ENCODE measurements around the gene HIF3A. TPM values are rescaled to one million over a fixed set of nuclear protein-coding genes. Genes with fewer than 3 reads are reported as not detected.

HIF3A gene
- total RNA-seq, 1 donor from 2014 or later, result 12.6 TPM

DNA sequence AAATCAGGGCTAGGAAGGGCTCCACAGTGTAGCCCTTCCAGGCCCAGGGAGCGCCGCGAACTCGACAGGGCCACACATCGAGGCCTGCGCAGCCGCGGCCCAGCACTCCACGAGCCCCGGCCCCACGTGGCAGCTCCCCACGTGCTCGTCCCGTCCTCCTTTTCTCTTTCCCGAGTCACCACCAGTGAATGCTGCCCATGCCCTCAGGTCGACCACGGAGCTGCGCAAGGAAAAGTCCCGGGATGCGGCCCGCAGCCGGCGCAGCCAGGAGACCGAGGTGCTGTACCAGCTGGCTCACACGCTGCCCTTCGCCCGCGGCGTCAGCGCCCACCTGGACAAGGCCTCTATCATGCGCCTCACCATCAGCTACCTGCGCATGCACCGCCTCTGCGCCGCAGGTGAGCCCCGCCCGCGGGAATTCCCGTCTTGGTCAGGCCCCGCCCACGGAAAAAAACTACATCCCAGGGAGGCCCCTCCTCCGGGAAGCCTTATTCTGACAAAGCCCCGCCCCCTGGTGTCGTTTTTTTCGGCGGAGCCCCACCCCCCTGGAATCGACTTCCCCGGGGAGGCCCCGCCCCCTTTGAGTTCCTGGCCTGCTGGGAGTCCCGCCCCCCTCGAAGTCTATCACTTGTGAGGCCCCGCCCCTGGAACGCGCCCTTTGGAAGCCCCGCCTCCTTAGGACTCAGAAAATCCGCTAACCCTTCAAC lies 7.0 kb downstream of the HIF3A start:
- H3K27me3 ChIP-seq (ENCODE audit: insufficient read depth, low read length), result no peaks in the 10 kb centered on the region
- no peaks in the 10 kb centered on the region for H3K36me3 ChIP-seq (ENCODE audit: insufficient read depth, low read length)
- FAIRE-seq (no peak), DNase-seq (ENCODE audit: low read depth) (no peak)
- Mint-ChIP-seq H3K36me3 (ENCODE audit: low read depth, unreplicated experiment) (peaks cover 30% of the 10 kb centered on the region), H3K27me3 (ENCODE audit: low read depth, unreplicated experiment) (no peaks in the 10 kb centered on the region), H3K9me3 (ENCODE audit: unreplicated experiment) (peaks cover 25% of the 10 kb centered on the region), H3K4me3 (ENCODE audit: unreplicated experiment) (no peak overlapping the region), H3K27ac (ENCODE audit: unreplicated experiment) (no peak overlapping the region), H3K4me1 (ENCODE audit: low read depth, unreplicated experiment) (peaks cover 18% of the 10 kb centered on the region)
- H3K4me1 ChIP-seq (ENCODE audit: insufficient read depth, low read length), result peaks cover 11% of the 10 kb centered on the region
- peak overlapping the region; percentile 56 for H2AFZ ChIP-seq (ENCODE audit: low read depth, low read length)
- TF ChIP-seq, protein P1, sequence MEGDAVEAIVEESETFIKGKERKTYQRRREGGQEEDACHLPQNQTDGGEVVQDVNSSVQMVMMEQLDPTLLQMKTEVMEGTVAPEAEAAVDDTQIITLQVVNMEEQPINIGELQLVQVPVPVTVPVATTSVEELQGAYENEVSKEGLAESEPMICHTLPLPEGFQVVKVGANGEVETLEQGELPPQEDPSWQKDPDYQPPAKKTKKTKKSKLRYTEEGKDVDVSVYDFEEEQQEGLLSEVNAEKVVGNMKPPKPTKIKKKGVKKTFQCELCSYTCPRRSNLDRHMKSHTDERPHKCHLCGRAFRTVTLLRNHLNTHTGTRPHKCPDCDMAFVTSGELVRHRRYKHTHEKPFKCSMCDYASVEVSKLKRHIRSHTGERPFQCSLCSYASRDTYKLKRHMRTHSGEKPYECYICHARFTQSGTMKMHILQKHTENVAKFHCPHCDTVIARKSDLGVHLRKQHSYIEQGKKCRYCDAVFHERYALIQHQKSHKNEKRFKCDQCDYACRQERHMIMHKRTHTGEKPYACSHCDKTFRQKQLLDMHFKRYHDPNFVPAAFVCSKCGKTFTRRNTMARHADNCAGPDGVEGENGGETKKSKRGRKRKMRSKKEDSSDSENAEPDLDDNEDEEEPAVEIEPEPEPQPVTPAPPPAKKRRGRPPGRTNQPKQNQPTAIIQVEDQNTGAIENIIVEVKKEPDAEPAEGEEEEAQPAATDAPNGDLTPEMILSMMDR (IDR thresholded peaks at IDR 0.05; ENCODE audit: insufficient read depth, low read depth, low read length), result no peak
- TF ChIP-seq EZH2 (IDR thresholded peaks at IDR 0.05; ENCODE audit: insufficient read depth, low read length), result no peak
- peak overlapping the region; percentile 57 for H3K4me2 ChIP-seq (ENCODE audit: low read length)
- H3K9me3 ChIP-seq (ENCODE audit: insufficient read depth, low read depth, low read length), result no peaks in the 10 kb centered on the region
- H4K20me1 ChIP-seq (ENCODE audit: insufficient read depth, low read length), result no peaks in the 10 kb centered on the region
- H3K9ac ChIP-seq (ENCODE audit: low read length), result no peak overlapping the region
- no peak overlapping the region for H3K4me3 ChIP-seq (ENCODE audit: insufficient read depth, low read depth, low read length)
- no peak overlapping the region for H3K27ac ChIP-seq (ENCODE audit: low read depth, low read length)
- no peaks in the 10 kb centered on the region for H3K79me2 ChIP-seq (ENCODE audit: insufficient read depth, low read length)

DNA sequence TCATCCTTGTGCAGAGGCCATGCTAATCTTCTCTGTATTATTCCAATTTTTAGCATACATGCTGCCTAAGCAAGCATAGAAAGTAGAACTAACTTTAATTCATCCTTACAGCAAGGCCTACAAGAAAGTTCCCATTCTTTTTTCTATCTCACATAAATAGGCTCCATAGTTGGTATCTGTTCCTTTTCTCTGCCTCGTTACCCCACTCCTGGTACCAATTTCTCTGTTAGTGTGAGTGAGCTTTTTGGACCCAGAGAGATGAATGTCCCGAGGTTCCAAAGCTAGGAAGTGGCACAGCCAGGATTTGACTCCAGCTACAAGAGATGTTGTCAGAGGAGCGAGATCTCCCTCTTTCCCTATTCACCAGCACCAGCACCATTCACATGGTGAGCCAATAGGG lies 9.7 kb downstream of the HIF3A start:
- H3K4me1 ChIP-seq (ENCODE audit: insufficient read depth, low read length), result no peaks in the 10 kb centered on the region
- H3K4me3 ChIP-seq (ENCODE audit: insufficient read depth, low read depth, low read length), result no peak overlapping the region
- no peaks in the 10 kb centered on the region for H4K20me1 ChIP-seq (ENCODE audit: insufficient read depth, low read length)
- FAIRE-seq (no peak), DNase-seq (ENCODE audit: low read depth) (no peak)
- Mint-ChIP-seq H3K36me3 (ENCODE audit: low read depth, unreplicated experiment) (peaks cover 39% of the 10 kb centered on the region), H3K4me1 (ENCODE audit: low read depth, unreplicated experiment) (no peaks in the 10 kb centered on the region), H3K4me3 (ENCODE audit: unreplicated experiment) (no peak overlapping the region), H3K9me3 (ENCODE audit: unreplicated experiment) (peaks cover 28% of the 10 kb centered on the region), H3K27me3 (ENCODE audit: low read depth, unreplicated experiment) (no peaks in the 10 kb centered on the region), H3K27ac (ENCODE audit: unreplicated experiment) (no peak overlapping the region)
- no peaks in the 10 kb centered on the region for H3K27me3 ChIP-seq (ENCODE audit: insufficient read depth, low read length)
- no peak overlapping the region for H2AFZ ChIP-seq (ENCODE audit: low read depth, low read length)
- H3K79me2 ChIP-seq (ENCODE audit: insufficient read depth, low read length), result no peaks in the 10 kb centered on the region
- H3K36me3 ChIP-seq (ENCODE audit: insufficient read depth, low read length), result no peaks in the 10 kb centered on the region
- no peak overlapping the region for H3K27ac ChIP-seq (ENCODE audit: low read depth, low read length)
- TF ChIP-seq, protein P1 (IDR thresholded peaks at IDR 0.05; ENCODE audit: insufficient read depth, low read depth, low read length), result no peak
- no peak for TF ChIP-seq EZH2 (IDR thresholded peaks at IDR 0.05; ENCODE audit: insufficient read depth, low read length)
- H3K9ac ChIP-seq (ENCODE audit: low read length), result no peak overlapping the region
- H3K4me2 ChIP-seq (ENCODE audit: low read length), result no peak overlapping the region
- H3K9me3 ChIP-seq (ENCODE audit: insufficient read depth, low read depth, low read length), result no peaks in the 10 kb centered on the region

DNA sequence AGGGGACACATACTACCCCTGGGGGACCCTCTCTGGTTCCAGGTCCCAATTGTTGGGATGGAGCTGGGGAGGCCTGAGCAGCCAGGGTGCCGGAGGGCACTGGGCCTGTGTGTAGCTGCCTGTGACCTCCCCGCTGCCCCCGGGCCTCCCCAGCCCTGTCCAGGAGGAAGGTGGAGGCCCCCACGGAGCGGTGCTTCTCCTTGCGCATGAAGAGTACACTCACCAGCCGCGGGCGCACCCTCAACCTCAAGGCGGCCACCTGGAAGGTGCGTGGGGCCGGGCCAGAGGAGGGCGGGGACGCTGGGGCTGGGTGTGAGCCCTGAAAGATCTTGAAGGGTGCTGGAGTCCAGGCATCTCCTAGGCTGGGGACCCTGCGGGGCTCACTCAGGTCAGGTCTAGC lies 11.7 kb downstream of the HIF3A start:
- no peak for TF ChIP-seq EZH2 (IDR thresholded peaks at IDR 0.05; ENCODE audit: insufficient read depth, low read length)
- TF ChIP-seq, protein P1 (IDR thresholded peaks at IDR 0.05; ENCODE audit: insufficient read depth, low read depth, low read length), result no peak
- Histone ChIP-seq H3K27me3 (ENCODE audit: insufficient read depth, low read length) (no peaks in the 10 kb centered on the region), H3K4me1 (ENCODE audit: insufficient read depth, low read length) (no peaks in the 10 kb centered on the region), H4K20me1 (ENCODE audit: insufficient read depth, low read length) (no peaks in the 10 kb centered on the region), H3K36me3 (ENCODE audit: insufficient read depth, low read length) (no peaks in the 10 kb centered on the region), H3K9ac (ENCODE audit: low read length) (no peak overlapping the region), H2AFZ (ENCODE audit: low read depth, low read length) (no peak overlapping the region), H3K4me2 (ENCODE audit: low read length) (no peak overlapping the region), H3K79me2 (ENCODE audit: insufficient read depth, low read length) (no peaks in the 10 kb centered on the region), H3K27ac (ENCODE audit: low read depth, low read length) (no peak overlapping the region), H3K4me3 (ENCODE audit: insufficient read depth, low read depth, low read length) (no peak overlapping the region), H3K9me3 (ENCODE audit: insufficient read depth, low read depth, low read length) (no peaks in the 10 kb centered on the region)
- Mint-ChIP-seq H3K36me3 (ENCODE audit: low read depth, unreplicated experiment) (peaks cover 45% of the 10 kb centered on the region), H3K27me3 (ENCODE audit: low read depth, unreplicated experiment) (no peaks in the 10 kb centered on the region), H3K4me1 (ENCODE audit: low read depth, unreplicated experiment) (no peaks in the 10 kb centered on the region), H3K4me3 (ENCODE audit: unreplicated experiment) (no peak overlapping the region), H3K9me3 (ENCODE audit: unreplicated experiment) (peaks cover 26% of the 10 kb centered on the region), H3K27ac (ENCODE audit: unreplicated experiment) (no peak overlapping the region)
- DNase-seq (ENCODE audit: low read depth), result no peak
- FAIRE-seq, result no peak

Measured in astrocyte (in vitro differentiated cells and primary cell).